K562 (cell line): Measurements from ENCODE around the gene NUP153. TPM values are rescaled to one million over a fixed set of nuclear protein-coding genes. Genes with fewer than 3 reads are reported as not detected.

Experiments
- BCLAF1 ChIP-seq, 2 experiments: fragments of 450-650 bp in 1 of 2; IDR thresholded peaks; 2 replicates each; pipeline ENCODE4 v1.6.1; 2011 to 2017; ENCODE audit warnings: low read depth in 2 of 2, antibody characterized with exemption in 1 of 2, borderline replicate concordance in 1 of 2, low read length in 1 of 2, mild to moderate bottlenecking in 1 of 2, mixed read lengths in 1 of 2; ENCODE audit not compliant: control insufficient read depth in 1 of 2
- CREB1 ChIP-seq, 2 experiments: sonication (generic) in 1 of 2; formaldehyde crosslinking in 1 of 2; IDR thresholded peaks; 2 replicates each; pipeline versions ENCODE4 v1.6.1 to v1.8.0; 2012 to 2022; ENCODE audit warnings: inconsistent platforms in 1 of 2, mild to moderate bottlenecking in 1 of 2, missing genetic modification reagents in 1 of 2, moderate library complexity in 1 of 2
- ELF1 ChIP-seq: fragments of 200-800 bp; sonication (Bioruptor generic); IDR thresholded peaks from 2 replicates; pipeline ENCODE4 v1.6.1; 2016; ENCODE audit warnings: missing genetic modification characterization, missing compliant biosample characterization
- ETS1 ChIP-seq: conservative IDR thresholded peaks from 2 replicates; pipeline ENCODE4 v1.6.1; 2011; ENCODE audit warnings: low read depth, mild to moderate bottlenecking, low read length; ENCODE audit not compliant: control insufficient read depth
- FOXP4 ChIP-seq: sonication (generic); formaldehyde crosslinking; IDR thresholded peaks from 2 replicates; pipeline ENCODE4 v1.8.0; 2022; ENCODE audit warnings: mild to moderate bottlenecking, missing genetic modification reagents, borderline replicate concordance
- FUS ChIP-seq: fragments of 200-400 bp; formaldehyde crosslinking; optimal IDR thresholded peaks from 2 replicates; pipeline ENCODE3; 2017; ENCODE audit warnings: low read depth, low read length
- HCFC1 ChIP-seq: IDR thresholded peaks from 2 replicates; pipeline ENCODE4 v1.6.1; 2012; ENCODE audit warnings: low read depth, low read length, improper control_type of control experiment
- HMG20B ChIP-seq: fragments of 250-450 bp; sonication (Bioruptor Pico); IDR thresholded peaks from 2 replicates; pipeline ENCODE4 v1.5.0; 2021; ENCODE audit warnings: mild to moderate bottlenecking
- HOXB6 ChIP-seq: fragments of 250-450 bp; sonication (Bioruptor Pico); IDR thresholded peaks from 2 replicates; pipeline ENCODE4 v1.5.1; 2022; ENCODE audit warnings: mild to moderate bottlenecking, borderline replicate concordance
- ILF3 ChIP-seq: fragments of 450-650 bp; IDR thresholded peaks from 2 replicates; pipeline ENCODE4 v1.6.1; 2018; ENCODE audit warnings: antibody characterized with exemption, mild to moderate bottlenecking, moderate library complexity, borderline replicate concordance
- KDM2B ChIP-seq: fragments of 250-450 bp; sonication (Bioruptor Pico); IDR thresholded peaks from 2 replicates; pipeline ENCODE4 v1.8.0; 2021; ENCODE audit warnings: mild to moderate bottlenecking, moderate library complexity
- NELFE ChIP-seq: IDR thresholded peaks from 2 replicates; pipeline ENCODE4 v1.6.1; 2011; ENCODE audit warnings: mild to moderate bottlenecking; ENCODE audit not compliant: insufficient read depth, insufficient read length
- RFX7 ChIP-seq: fragments of 250-450 bp; sonication (Bioruptor Pico); IDR thresholded peaks from 2 replicates; pipeline ENCODE4 v1.5.1; 2021; ENCODE audit warnings: mild to moderate bottlenecking
- ZC3H4 ChIP-seq: sonication (generic); formaldehyde crosslinking; IDR thresholded peaks from 2 replicates; pipeline ENCODE4 v1.9.0; 2021; ENCODE audit warnings: missing genetic modification reagents, borderline replicate concordance
- ZNF280B ChIP-seq: fragments of 250-450 bp; sonication (Bioruptor Pico); IDR thresholded peaks from 2 replicates; pipeline ENCODE4 v1.5.1; 2021; ENCODE audit warnings: mild to moderate bottlenecking
- ZNF57 ChIP-seq: fragments of 450-650 bp; formaldehyde crosslinking; IDR thresholded peaks from 2 replicates; pipeline ENCODE4 v1.4.0; 2020; ENCODE audit warnings: mild to moderate bottlenecking, moderate library complexity
- ZNF778 ChIP-seq: fragments of 450-650 bp; formaldehyde crosslinking; IDR thresholded peaks from 2 replicates; pipeline ENCODE4 v1.4.0; 2020; ENCODE audit warnings: mild to moderate bottlenecking, moderate library complexity
- polyA plus RNA-seq, 8 experiments: library from polyadenylated mRNA; depleted of rRNA in 4 of 8; stranded (reverse) in 5 of 8; unstranded in 3 of 8; fragments of >200 nt; fragmentation: Nextera tagmentation in 2 of 8; fragmentation: Illumina TruSeq in 1 of 8; extraction: Ambion mirVana in 2 of 8; extraction: Trizol in 1 of 8; gene quantifications; 2 replicates each; pipeline versions ENCODE4 v1.2.1 to v1.2.3, GENCODE V29; 2011 to 2014; ENCODE audit warnings: inconsistent platforms in 1 of 8, missing spikeins in 1 of 8
- total RNA-seq, 7 experiments: library from RNA; depleted of rRNA in 6 of 7; stranded (reverse); fragments of >200 nt in 6 of 7; fragmentation: Illumina TruSeq in 2 of 7; extraction: Trizol in 2 of 7; gene quantifications; 2 replicates each; pipeline versions ENCODE4 v1.2.1 to v1.2.3, GENCODE V29; 2011 to 2021; ENCODE audit warnings: low replicate concordance in 1 of 7
- TF ChIP-seq, protein P1 (sequence below), 2 experiments: fragments of 450-650 bp; IDR thresholded peaks; 2 replicates each; pipeline ENCODE4 v1.6.1; 2016

The NUP153 gene
- total and polyA plus RNA-seq, 9 of the 15 experiments (the other 6 are each of a cell fraction or from before 2014, with no cell fraction given), result 21.9 to 110 (median 84.8) TPM

DNA sequence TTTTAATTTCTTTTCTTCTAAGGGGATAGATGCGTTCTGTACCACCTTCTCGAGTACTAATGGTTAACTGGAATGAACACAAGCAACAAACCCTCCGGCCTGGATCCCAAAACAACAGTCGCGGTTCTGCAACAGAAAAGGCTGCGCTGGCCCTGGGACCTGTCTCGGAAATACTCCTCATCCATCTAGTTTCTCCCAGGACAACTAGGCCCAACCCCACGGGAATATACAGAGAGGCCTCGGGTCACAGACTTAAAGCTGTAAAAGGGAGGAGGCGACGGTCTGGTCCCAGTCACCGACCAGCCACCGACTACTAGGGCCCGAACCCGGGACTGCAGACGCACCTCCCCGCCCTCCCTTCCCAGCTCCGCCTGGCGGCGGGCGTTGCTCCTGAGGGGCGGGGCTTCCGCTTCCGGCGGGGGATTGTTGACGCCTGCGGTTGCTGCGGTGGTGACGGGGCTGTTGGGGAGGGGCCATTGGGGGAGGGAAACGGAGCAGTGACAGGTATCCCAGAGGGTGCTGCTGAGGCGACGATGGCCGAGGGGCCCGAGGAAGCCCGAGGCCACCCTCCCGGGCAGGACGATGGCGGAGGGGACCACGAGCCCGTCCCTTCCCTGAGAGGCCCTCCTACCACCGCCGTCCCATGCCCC, 106.7 kb downstream of the NUP153 start, which contains the start of gene FAM8A1 (continued):
- TF ChIP-seq ZNF280B (CRISPR knock-in tag), result no peak
- peak; percentile 54; the same call in 1 of the 2 replicates for TF ChIP-seq ETS1
- peak; percentile 99 for TF ChIP-seq FOXP4 (CRISPR knock-in tag)
- peak; percentile 69 for TF ChIP-seq HCFC1
- TF ChIP-seq RFX7 (CRISPR knock-in tag), result no peak
- peak; percentile 60 for TF ChIP-seq ELF1 (tag)
- no peak for TF ChIP-seq HOXB6 (CRISPR knock-in tag)
- TF ChIP-seq ILF3, result no peak
- no peak for TF ChIP-seq HMG20B (CRISPR knock-in tag)
- no peak for TF ChIP-seq ZC3H4
- TF ChIP-seq ZNF778 (CRISPR knock-in tag), result no peak
- TF ChIP-seq, protein P1, sequence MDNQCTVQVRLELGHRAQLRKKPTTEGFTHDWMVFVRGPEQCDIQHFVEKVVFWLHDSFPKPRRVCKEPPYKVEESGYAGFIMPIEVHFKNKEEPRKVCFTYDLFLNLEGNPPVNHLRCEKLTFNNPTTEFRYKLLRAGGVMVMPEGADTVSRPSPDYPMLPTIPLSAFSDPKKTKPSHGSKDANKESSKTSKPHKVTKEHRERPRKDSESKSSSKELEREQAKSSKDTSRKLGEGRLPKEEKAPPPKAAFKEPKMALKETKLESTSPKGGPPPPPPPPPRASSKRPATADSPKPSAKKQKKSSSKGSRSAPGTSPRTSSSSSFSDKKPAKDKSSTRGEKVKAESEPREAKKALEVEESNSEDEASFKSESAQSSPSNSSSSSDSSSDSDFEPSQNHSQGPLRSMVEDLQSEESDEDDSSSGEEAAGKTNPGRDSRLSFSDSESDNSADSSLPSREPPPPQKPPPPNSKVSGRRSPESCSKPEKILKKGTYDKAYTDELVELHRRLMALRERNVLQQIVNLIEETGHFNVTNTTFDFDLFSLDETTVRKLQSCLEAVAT (IDR thresholded peaks at IDR 0.05), result peak in 1 of 2 experiments; percentile 97; a peak in 2 of 4 replicates
- TF ChIP-seq FUS, result no peak
- TF ChIP-seq ZNF57 (CRISPR knock-in tag), result no peak
- no peak for TF ChIP-seq NELFE
- TF ChIP-seq BCLAF1 (IDR thresholded peaks at IDR 0.05; ENCODE audit: borderline replicate concordance in 1 of 2, control insufficient read depth in 1 of 2, low read depth in 2 of 2, low read length in 1 of 2), result no peak
- peak; percentile 88 for TF ChIP-seq CREB1 (IDR thresholded peaks at IDR 0.05)
- TF ChIP-seq CREB1 (CRISPR knock-in tag; IDR thresholded peaks at IDR 0.05), result peak; percentile 88
- TF ChIP-seq KDM2B (CRISPR knock-in tag), result no peak
